Mesothelial cell of epicardium (in vitro differentiated cells): ENCODE measurements around the gene SLC24A3. TPM values are rescaled to one million over a fixed set of nuclear protein-coding genes. Genes with fewer than 3 reads are reported as not detected.

ENCODE experiments used
- DNase-seq, 2 experiments: peaks; one replicate each; pipeline ENCODE4 v3.0.0; 2021; ENCODE audit warnings: low spot score in 2 of 2; ENCODE audit not compliant: unreplicated experiment in 2 of 2
- H3K27ac Mint-ChIP-seq: 2 replicates; pipeline ENCODE4 v1.8.0; 2021; ENCODE audit warnings: mixed read lengths
- H3K27me3 Mint-ChIP-seq: 2 replicates; pipeline ENCODE4 v1.8.0; 2021; ENCODE audit warnings: low read depth, mixed read lengths
- H3K36me3 Mint-ChIP-seq: 2 replicates; pipeline ENCODE4 v1.8.0; 2021; ENCODE audit warnings: mixed read lengths
- H3K4me1 Mint-ChIP-seq: 2 replicates; pipeline ENCODE4 v1.8.0; 2021; ENCODE audit warnings: mixed read lengths
- H3K4me3 Mint-ChIP-seq: 2 replicates; pipeline ENCODE4 v1.8.0; 2021; ENCODE audit warnings: mild to moderate bottlenecking, moderate library complexity, mixed read lengths
- H3K9me3 Mint-ChIP-seq: 2 replicates; pipeline ENCODE4 v1.8.0; 2021; ENCODE audit warnings: mixed read lengths
- total RNA-seq: library from RNA; stranded (reverse); gene quantifications from 3 replicates; pipeline ENCODE4 v1.2.1, GENCODE V29; 2021
- TF ChIP-seq, protein P1 (sequence below): fragments of 200-600 bp; sonication (generic); IDR thresholded peaks from one replicate; pipeline ENCODE4 v1.5.0; 2021; ENCODE audit warnings: antibody characterized with exemption; ENCODE audit not compliant: unreplicated experiment

SLC24A3 gene
- total RNA-seq, 1 donor from 2014 or later = 3.2 TPM

DNA sequence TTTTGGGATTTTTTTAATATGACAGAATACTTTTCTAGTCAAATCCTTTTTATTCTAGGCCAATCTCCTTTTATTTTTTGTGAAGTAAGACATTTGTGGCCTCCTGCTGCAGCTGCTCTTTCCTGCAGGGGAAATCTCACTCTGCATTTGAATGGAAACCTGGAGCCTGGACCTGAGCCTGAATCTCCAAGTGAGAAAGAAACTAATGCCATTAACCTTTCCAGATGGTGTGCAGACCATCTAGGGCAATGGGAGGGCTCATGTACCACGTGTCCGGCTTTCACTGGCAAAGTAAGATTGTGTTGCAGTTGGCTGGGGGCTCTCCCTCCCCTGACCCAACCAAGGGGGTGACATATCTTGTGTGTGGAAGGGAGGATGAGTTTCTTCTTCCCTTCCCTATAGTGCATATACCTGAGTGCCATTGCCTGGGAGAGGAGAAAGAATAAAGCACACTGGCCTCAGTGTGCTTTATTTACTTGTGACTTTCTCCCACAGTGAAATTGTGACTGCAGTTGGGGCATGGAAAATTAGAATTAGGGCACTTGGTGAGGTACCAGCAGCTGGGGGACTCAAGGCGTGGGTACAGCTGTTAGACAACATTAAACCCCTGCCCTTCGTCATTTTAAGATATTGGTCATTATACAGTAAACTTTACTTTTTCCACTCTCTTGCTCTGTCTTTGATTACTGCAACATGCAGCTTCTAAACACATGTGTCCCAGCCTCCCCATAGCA is 385.8 kb downstream of the SLC24A3 start:
- Mint-ChIP-seq H3K27me3 (peaks cover 21% of the 10 kb centered on the region), H3K4me1 (no peaks in the 10 kb centered on the region), H3K27ac (no peak overlapping the region), H3K4me3 (no peak overlapping the region), H3K36me3 (no peaks in the 10 kb centered on the region), H3K9me3 (no peaks in the 10 kb centered on the region)
- DNase-seq = no peak
- TF ChIP-seq, protein P1, sequence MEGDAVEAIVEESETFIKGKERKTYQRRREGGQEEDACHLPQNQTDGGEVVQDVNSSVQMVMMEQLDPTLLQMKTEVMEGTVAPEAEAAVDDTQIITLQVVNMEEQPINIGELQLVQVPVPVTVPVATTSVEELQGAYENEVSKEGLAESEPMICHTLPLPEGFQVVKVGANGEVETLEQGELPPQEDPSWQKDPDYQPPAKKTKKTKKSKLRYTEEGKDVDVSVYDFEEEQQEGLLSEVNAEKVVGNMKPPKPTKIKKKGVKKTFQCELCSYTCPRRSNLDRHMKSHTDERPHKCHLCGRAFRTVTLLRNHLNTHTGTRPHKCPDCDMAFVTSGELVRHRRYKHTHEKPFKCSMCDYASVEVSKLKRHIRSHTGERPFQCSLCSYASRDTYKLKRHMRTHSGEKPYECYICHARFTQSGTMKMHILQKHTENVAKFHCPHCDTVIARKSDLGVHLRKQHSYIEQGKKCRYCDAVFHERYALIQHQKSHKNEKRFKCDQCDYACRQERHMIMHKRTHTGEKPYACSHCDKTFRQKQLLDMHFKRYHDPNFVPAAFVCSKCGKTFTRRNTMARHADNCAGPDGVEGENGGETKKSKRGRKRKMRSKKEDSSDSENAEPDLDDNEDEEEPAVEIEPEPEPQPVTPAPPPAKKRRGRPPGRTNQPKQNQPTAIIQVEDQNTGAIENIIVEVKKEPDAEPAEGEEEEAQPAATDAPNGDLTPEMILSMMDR = no peak

DNA sequence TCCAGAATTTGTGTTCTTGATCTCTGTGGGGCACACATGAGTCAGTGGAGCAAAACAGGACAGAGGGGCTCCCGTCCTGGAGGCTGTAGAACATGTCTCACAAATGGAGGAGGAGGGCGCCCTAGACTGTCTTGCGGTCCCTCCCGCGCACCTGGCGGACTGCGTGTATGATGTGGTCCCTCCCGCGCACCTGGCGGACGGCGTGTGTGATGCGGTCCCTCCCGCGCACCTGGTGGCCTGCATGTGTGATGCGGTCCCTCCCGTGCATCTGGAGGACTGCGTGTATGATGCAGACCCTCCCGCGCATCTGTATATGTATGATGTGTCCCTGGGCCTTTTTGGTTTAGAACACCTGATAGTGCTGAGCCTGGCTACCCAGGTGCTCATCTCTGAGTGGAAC is 386.8 kb downstream of the SLC24A3 start:
- H3K27me3 Mint-ChIP-seq = peaks cover 25% of the 10 kb centered on the region
- no peaks in the 10 kb centered on the region for H3K4me1 Mint-ChIP-seq
- TF ChIP-seq, protein P1 = no peak
- DNase-seq = no peak
- H3K4me3 Mint-ChIP-seq = no peak overlapping the region
- no peaks in the 10 kb centered on the region for H3K36me3 Mint-ChIP-seq
- H3K27ac Mint-ChIP-seq = no peak overlapping the region
- no peaks in the 10 kb centered on the region for H3K9me3 Mint-ChIP-seq

DNA sequence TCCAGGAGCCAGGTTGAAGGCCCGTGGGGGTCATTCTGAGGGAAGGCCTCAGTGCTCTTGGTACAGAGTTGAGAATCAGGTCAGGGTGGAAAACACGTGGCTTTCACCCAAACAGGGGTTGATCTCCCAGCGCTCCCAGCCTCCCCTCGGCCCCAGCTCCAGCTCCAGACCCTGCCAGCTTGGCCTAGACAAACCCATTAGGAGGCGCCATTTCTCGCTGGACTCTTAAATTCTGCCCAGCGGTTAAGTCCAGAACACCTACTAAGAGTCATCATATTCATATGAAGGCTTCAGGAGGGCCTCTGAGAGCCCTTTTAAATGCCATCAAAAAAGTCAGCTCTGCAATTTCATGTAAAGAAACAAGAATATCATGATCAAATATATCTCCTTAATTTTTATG is 387.6 kb downstream of the SLC24A3 start:
- no peaks in the 10 kb centered on the region for H3K36me3 Mint-ChIP-seq
- TF ChIP-seq, protein P1 = no peak
- no peaks in the 10 kb centered on the region for H3K9me3 Mint-ChIP-seq
- H3K4me3 Mint-ChIP-seq = no peak overlapping the region
- no peak overlapping the region for H3K27ac Mint-ChIP-seq
- DNase-seq = no peak
- no peaks in the 10 kb centered on the region for H3K4me1 Mint-ChIP-seq
- peaks cover 32% of the 10 kb centered on the region for H3K27me3 Mint-ChIP-seq

DNA sequence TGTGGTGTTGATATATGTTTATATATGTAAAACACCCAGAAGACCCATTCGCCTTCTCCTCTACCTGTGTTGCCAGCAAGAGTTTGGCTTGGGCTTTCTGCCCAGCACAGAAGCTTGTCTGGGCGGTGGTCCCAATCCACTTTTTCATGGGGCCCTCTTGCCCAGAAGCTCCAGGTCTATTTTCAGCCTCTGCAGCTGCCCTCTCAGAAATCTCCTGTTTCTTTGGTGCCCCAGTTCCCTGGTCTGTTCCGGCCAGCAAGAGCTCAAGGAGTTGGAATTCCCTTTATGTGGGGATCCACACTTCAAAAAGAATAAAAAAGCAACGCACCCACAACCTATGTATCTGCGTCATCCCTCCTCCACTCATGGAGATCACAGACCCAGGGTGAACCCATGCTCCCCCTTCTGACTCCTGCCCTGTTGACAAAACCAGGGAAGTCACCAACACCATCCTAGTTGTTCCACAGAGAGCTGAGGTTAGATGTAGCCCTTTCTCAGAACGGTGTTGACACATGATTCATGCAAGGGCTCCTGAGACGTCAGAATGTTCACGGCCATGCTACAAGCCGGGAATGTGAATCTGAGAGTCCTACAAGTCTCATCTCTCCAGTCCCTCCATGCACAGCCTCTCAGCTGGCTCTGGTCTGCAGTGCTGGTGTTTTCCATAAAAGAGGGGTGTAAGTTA is 388.8 kb downstream of the SLC24A3 start:
- no peak for DNase-seq
- Mint-ChIP-seq H3K9me3 (no peaks in the 10 kb centered on the region), H3K27ac (no peak overlapping the region), H3K27me3 (peaks cover 26% of the 10 kb centered on the region), H3K4me1 (no peaks in the 10 kb centered on the region), H3K36me3 (no peaks in the 10 kb centered on the region), H3K4me3 (no peak overlapping the region)
- TF ChIP-seq, protein P1 = no peak

DNA sequence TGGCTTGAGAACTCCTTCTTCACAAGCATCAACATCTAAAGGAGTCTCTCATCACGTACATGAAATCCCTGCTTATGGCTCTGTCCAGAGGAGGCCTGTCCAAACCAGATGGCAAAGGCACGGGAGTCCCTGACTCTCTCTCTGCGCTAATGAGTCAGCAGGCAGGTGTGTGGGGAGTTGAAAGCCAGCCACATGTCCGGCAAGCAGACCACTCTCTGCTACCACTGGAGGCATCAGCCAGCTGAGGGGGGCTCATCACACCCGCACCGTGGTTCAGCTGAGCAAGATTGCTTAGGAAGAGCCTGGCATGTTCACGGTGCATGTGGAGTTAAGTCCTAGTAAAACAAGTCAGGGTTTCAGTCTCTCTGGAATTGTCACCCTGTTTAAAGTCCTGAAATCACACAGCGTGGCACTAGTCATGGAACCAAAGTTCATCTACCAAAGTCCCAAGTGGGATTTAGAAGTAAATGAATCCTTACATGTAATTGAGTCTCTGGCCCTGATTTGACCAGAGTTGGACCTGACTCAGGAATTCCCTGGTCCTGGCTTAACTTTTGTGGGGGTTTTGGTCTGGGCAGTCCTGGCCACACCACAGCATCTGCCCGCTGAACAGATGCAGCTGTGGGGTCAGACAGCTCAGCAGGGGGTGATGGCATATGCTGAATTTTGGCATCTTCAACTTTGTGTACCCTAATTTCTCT is 390.4 kb downstream of the SLC24A3 start:
- DNase-seq = no peak
- no peak overlapping the region for H3K27ac Mint-ChIP-seq
- H3K36me3 Mint-ChIP-seq = no peaks in the 10 kb centered on the region
- H3K27me3 Mint-ChIP-seq = peaks cover 33% of the 10 kb centered on the region
- no peaks in the 10 kb centered on the region for H3K9me3 Mint-ChIP-seq
- no peaks in the 10 kb centered on the region for H3K4me1 Mint-ChIP-seq
- TF ChIP-seq, protein P1 = no peak
- no peak overlapping the region for H3K4me3 Mint-ChIP-seq
